ENCODE results near the gene GNG3. TPM values are rescaled to one million over a fixed set of nuclear protein-coding genes. Genes with fewer than 3 reads are reported as not detected.
"Not testable (repeated sequence)": the region's sequence is repeated elsewhere in the genome, so short reads cannot be mapped to it uniquely, and the experiment has no call there.

Gene GNG3
- polyA plus RNA-seq, 5 donors = 0.73 to 1.7 (median 1.5) TPM

DNA sequence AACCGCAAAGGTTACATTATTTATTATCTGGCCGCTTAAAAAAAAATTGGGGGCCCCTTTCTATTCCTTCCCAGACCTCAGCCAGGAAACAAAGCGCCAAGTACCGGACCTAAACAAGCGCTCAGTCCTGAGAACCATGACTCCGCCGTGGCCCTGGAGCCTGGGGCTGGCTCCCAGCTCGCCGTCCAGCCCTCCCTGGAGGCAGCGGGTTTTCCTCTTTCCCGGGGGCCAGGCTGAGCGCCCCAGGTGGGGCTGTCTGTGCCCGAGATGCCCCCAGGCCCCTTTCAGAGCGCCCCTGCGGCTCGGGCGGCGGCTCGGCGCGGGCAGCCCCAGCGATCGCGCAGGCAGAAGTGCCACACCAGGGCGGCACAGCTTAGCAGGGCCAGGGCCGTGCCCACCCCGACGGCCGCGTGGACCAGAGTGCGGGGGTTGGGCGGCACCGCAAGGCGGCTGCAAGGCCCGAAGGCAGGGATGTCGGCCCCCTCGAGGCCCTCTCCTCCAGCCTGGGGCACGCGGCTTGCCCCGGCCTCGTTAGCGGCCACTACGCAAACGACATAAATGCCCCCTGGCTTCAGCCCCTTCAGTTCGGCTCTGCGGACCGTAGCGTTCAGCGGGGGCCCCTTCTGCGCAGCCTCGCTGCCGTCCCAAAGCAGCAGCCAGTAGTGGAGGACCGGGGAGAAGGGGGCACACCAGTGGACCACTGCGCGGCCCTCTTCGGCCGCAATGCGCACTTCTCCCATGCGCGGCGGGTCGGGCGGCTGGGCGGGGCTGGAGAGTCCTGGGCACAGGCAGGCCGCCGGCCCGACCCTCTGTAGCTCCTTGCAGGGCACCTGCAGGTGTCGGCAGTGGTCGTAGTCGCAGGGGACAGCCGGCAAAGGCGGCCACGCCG lies 19.7 kb upstream of the GNG3 start:
- DNase-seq = no peak

DNA sequence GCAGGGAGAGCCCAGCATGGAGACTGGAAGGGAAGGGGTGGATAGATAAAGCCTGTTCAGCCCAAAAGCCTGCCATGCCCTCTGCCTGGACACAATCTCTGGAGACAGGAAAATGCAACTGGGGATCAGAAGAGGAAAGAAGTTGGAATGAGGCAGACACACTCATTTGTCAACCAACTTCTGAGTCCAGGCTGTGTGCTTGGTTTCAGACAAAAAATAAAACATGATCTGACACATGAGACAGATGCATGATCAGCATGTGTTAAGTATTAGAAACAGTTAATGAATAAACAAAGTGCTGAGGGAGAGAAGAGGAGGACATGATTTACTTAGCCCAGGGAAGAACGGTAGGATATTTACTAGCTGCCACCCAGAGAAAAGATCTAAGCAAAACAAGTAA lies 19.0 kb upstream of the GNG3 start:
- DNase-seq = no peak

DNA sequence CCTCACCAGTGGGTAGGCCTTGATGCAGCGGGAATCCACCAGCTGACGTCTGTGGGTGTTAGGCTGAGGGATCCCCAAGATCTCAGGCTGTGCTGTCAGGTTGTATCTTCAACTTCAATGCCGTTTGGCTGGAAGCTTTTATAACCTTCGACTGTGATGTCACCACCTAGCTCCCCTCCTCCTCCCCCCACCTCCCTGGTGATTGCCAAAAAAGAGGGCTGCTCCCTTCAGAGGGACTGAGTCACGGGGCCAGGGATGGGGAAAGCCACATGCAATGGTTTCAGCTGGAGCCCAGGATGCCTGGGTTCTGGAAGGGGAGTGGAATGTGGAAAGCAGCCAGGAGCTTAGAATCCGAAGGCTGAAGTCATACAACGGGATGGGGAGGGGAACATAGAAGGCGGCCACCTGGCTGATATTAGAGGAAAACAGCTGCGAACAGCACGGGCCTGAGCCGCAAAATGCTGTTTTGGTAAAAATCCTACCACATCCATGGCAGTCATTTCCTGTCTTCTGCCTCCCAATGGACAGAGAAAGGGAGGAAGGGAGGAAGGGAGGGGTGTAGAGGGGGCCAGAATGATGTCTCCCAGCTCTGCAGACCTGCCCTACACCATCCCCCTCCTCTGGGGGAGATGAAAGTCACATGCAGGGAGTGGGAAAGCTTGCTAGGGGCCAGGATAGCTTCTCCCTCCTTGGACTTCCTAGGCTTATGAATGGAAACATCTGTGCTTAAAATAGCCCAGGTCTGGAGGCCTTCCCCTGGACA lies 17.9 kb upstream of the GNG3 start, which contains the start of gene LRRN4CL:
Gene LRRN4CL (minus strand): TSS at position 110 of the 763 bp plus-strand sequence. CDS start 1,022 bp downstream, outside the sequence.
- DNase-seq = no peak

DNA sequence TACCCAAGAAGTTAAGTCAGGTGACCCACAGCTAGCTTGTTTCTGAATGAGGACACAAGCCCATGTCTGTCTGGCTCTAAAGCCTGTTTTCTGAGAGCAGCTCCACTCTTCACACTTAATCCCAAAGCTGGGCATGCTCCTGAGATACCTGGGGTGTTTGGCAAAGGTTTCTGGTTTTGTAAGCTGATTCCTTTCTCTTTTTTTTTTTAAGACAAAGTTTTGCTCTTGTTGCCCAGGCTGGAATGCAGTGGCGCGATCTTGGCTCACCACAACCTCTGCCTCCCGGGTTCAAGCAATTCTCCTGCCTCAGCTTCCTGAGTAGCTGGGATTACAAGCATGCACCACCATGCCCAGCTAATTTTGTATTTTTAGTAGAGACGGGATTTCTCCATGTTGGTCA lies 13.9 kb upstream of the GNG3 start:
- not testable (repeated sequence) for DNase-seq

DNA sequence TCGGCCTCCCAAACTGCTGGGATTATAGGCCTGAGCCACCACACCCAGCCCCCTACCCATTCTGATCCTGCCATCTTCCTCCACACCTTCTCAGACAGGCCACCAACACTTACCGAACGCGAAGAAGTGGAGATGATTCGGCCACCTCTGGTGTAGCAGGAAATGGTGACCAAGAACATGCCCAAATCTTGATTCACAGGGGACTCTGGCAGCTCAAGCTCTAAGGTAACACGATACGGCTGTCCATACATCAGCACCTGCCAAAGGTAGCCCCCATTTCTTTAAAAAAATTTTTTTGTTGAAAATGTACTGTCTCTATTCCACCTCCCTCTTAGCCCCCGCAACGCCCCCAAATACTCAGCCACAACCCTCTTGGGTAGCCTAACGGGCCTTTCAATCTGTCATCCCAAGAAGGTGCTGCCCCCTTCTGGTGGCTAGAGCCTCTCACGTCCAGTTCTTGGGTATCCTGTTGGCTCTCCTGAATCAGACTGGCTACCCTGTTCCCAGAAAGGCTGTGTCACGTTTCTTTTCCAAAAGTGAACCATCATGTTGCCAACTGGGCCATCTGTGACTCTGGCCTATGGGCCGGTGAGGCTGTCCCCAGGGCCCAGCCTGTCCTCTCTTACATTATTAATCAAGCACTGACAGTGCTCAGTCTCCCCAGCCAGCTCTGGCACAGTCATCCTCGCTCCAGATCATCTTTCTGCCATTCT lies 12.9 kb upstream of the GNG3 start:
- DNase-seq = no peak

DNA sequence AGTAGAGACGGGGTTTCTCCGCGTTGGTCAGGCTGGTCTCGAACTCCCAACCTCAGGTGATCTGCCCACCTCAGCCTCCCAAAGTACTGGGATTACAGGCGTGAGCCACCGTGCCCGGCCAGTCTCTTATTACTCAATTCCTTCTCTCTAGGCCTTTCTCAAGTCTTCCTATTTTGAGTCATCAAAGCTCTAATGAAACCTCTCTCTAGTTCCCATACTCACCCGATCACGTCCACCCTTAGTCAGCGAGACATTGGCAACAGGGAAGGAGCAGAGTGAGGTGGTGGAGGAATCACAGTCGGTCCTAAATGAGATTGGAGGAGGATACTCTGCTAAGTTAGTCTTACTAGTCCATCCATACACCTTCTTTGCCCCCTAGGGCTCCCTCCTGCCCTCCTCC lies 5.2 kb upstream of the GNG3 start:
- no peak for DNase-seq

DNA sequence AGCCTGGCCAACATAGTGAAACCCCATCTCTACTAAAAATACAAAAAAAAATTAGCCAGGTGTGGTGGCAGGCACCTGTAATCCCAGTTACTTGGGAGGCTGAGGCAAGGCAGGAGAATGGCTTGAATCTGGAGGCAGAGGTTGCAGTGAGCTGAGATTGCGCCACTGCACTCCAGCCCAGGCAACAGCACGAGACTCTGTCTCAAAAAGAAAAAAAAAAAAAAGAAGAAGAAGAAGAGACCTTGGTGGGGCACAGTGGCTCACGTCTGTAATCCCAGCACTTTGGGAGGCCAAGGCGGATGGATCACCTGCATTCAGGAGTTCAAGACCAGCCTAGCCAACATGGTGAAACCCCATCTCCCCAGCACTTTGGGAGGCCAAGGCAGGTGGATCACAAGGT lies 3.6 kb upstream of the GNG3 start:
- not testable (repeated sequence) for DNase-seq

DNA sequence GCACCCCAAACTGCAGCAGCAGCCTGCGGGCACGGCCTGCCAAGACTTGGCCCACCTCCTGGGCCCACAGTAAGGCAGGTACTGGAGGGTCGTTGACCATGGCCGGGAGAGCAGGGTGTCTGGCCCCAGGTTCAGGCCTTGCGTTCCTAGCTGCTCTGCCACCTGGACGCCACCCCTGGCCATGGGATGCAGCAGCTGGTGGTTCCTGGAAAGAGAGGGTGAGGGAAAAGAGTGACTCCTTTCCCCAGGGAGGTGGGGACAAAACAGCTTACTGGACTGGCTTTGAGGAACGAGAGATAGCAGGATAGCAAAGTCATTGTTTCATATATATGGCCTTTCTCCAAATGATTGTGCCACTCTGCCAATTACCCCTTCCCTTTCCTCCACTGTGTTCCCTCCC lies 2.1 kb upstream of the GNG3 start:
- DNase-seq = no peak

DNA sequence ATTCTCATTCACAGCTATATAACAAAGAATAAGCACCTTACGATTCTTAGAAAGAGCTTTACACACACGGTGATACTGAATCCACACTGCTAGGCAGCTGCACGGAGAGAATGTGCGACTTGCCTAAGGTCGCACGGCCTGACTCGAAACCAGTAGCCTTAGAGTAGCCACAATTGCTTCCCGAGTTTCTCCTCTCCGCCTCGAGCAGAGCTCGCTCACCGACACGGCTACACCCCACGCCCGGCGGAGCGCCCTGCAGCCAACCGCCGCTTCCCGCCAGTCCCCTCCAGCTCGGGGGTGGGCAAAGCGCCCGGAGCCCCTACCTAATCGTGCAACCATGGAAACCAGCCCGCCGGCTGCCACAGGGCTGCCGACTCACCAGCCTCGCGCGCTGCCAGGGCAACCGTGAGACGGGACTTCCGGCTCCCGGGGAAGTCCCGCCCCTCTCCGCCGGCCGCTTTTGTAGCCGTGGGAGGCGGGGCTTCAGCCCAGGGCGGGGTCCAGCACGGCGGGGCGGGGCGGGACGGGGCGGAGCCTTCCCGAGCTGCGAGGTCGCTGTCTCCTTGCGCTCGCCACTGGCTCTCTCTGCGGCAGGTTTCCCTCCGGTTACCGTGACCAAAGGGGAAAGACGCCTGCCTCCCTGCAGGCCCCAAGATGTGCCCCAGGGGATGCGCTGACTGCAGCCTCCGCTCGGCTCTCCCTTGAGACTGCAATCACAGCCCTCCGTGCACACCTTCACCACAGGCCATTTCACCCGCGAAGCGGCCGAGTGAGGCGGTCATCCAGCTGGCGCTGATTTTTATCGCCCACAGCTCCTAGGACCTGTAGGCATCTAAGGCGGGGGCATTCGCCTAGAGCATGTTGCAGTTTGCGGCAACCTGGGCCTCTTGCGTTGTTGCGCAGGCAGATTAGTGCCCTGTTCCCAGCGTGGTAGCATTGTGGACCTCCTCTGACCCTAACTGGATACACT lies 1.3 kb upstream of the GNG3 start:
- DNase-seq = peak; percentile 91 to 92

DNA sequence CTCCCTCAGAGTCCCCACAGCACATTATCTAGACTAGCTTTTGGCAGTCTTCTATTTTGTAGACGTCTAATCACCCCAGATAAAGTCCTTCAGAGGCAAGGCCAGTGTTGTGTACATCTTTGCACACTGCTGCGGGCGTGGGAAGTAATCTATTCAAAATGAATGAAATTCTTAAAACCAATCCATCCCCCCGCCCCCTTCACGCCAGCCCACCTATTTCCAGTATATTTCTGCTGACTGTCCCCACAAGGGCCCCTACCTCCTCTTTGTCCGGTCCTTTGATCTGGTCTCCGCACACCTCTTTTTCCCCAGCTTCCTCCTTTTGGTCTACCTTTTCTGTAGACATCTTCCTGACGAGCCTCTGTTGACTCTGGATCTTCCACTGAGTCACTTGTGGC lies 627 bp upstream of the GNG3 start:
- no peak for DNase-seq

DNA sequence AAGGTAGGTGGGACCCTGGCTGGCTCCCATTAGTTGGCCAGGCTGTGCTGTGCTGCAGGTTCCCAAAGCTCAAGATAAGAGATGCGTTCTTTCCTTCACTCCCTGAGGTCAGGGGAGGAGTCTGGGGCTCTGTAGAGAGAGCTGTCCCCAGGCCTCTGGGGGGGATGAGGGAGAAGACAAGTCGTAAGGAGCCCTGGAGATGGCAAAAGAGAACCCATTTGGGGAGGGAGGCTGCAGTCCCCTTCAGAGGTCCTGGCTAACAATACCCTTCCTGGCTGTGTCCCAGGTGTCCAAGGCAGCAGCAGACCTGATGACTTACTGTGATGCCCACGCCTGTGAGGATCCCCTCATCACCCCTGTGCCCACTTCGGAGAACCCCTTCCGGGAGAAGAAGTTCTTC lies 916 bp downstream of the GNG3 start:
- DNase-seq = no peak

DNA sequence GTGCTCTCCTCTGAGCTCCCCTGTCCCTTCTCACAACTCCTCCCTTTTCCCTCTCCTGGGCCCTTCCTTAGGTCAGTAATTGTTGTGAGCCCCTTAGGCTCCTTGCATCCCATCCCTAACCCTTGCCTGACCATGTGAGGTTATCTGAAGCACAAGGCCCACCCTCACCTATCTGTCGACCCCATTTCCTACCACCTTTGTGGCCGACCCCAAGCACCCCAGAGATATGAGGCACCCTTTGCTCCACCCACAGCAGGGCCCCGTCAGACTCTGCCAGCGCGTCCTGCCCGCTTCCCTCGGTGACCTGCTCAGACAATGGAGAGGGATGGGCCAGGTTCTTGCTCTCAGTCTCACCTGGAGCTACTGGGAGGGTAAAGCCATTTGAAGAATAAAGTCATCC lies 1.3 kb downstream of the GNG3 start:
- no peak for DNase-seq

DNA sequence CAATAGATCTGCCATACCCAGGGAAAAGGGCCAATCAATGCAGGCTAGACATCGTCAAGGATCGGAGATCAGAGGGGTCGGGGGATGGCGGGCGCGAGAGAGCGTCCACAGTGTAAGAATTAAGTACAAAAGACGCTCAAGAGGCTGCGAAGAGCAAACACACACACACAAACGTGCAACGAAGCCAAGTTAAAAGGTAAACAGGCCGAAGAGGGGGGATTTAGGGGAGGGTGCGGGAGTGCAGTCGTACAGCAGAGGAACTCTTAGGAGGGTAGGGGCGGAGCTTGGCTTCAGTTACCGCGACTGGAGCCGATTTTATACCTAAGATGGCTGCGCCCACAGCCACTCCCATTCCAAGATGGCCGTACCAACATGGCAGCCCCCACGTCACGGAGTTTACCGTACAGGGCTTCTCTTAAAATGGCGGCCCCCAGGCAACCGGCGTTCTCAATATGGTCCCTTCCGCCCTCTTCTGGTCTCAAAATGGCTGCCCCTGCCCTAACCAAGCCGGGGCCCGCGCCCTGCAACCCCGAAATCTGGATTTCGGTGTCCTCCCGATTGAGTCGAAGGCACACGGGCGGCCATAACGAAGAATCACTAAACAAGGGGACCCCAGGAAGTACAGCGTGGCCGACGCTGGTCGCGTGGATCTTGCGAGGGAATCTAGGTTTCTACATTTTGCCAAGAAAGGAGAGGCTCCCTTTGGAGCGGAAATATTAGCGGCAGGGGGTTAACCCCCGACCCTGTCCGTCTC lies 1.9 kb downstream of the GNG3 start:
- DNase-seq = peak; percentile 96 to 98

DNA sequence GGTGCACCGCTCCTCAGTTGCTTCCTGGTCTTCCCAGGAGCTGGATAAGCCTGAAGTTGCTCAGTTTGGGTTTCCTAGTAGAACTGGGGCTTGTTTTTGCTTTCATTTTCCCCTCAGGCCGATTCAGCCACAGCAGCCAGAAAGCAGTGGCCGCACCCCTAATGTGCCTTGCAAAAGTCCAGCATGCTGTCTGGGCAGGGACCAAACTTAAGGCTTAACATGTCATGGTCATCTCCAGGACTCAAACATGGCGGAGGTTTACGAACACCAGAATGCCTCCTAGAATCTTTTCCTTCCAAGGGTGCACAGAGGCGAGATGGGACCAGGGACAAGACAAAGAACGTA lies 2.5 kb downstream of the GNG3 start:
- no peak for DNase-seq

DNA sequence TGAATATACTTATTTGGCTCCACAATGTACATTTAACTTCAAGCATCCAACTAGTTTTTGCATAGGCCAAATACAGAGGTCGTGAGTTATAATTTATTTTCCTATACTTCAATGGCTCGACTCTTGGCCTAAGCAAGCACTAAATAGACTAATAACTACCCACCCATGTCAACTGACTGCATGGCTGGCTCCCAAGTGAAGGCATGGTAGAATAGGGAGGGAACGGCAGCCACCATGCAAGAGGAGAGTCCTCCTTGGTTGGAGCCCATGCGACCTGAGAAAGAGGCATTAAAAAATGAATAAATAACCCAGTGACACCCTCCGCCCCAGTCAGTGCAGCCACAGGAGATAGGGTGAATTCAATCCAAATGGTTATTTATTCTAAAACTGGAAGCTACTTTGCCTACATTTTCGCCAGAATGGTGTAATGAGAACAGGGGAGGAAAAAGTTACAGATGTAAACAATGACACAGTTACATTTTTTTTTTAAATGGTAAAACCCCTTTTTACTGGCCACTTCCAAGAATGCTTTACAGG lies 4.9 kb downstream of the GNG3 start:
- no peak for DNase-seq

DNA sequence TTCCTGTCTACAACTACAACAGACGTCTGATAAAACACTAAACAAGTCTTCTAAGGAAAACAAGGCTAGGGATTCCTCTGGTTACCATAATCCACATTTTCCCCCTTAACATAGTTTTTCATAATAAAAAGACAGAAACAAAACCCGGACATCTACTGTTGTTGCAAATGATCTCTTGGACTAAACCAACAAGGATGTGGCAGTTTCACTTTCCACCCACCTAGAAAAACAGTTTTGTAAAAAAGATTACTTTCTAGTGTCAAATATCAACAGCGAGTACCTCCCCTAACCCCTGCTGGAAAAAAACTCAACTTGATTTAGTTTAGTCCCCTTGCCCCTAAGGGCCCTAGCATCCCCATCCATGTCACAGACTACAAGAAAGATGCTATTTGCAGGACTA lies 5.4 kb downstream of the GNG3 start:
- no peak for DNase-seq

DNA sequence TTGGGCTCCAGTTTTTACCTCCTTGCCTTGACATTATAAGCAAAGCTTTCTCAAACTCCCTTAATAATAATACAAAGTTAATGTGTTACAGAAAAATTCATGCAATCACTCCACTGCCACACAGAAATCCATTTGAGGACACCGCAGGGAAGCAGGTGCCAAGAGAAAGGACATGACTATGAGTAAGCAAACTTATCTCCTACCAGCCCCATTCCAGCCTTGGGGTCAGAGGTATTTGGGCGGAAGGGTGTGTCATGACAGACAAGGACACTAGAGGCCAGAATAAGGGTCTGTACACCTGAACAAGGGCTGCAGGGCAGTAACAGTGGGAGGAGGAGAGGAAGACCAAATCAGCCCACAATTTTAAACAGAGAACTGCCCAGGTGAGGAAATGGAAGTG lies 5.9 kb downstream of the GNG3 start:
- no peak for DNase-seq

DNA sequence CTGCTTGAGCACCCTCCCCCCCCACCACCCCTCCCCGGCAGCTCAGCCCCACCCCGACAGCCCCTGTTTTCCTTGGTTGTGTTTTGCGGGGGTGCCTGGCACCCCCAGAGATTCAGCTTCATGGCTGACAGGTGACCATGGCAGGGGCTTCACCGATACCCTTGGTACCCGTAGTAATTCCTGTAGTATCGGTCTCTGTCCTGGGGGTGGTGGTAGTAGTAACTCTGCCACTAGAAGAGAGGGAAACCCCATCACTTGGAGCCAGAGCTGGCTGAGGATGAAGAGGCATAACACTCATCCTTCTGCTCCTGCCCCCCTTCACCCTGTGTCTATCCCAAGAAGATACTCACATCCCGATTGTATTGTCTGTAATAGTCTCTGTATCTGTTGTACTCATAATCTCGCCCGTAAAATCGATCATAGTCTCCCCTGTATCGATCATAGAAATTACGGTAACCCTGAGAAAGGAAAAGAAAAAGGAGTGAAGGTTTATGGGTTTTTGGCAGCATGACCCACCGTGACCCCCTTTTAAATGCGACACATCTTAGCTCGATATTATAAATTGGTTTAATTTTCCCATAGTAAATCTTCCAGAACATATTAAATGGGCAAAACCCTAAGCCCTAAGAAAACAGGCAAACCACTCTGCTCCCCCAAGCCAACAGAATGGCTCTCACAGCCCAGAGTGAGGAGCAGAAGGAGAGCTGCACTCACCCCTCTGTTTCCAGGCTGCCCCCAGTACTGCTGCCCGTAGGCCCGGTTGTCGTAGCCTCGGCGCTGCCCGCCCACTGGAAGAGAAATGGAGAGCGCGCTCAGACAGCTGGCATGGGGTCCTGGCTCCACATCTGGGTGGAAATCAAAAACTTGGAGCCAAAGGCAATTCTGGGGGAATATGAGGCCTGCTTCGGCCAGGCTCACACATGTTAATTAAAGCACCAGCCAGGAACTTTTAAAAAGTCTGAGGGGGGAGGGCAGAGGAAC lies 8.0 kb downstream of the GNG3 start:
- no peak for DNase-seq

DNA sequence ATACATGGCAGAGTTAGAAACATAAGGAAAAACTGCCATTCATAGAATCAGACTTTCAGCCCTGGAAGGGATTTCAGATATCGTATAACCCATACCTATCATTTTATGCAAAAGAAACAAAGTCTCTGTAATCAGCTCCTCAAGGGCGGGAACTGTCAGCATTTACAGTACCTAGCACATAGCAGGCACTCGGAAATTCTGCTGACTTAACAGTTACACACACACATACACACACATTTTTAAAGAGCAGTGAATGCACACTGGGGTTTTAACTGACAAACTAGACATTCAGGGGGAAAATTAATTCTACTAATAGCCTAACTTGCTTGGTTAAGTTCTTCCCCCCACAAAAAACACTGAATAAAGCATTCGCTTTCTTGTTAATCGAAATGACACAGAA lies 8.7 kb downstream of the GNG3 start:
- DNase-seq = no peak
